ENCODE measurements around the gene GPRIN2.
"Not testable (repeated sequence)": the region's sequence is repeated elsewhere in the genome, so short reads cannot be mapped to it uniquely, and the experiment has no call there.

The GPRIN2 gene

DNA sequence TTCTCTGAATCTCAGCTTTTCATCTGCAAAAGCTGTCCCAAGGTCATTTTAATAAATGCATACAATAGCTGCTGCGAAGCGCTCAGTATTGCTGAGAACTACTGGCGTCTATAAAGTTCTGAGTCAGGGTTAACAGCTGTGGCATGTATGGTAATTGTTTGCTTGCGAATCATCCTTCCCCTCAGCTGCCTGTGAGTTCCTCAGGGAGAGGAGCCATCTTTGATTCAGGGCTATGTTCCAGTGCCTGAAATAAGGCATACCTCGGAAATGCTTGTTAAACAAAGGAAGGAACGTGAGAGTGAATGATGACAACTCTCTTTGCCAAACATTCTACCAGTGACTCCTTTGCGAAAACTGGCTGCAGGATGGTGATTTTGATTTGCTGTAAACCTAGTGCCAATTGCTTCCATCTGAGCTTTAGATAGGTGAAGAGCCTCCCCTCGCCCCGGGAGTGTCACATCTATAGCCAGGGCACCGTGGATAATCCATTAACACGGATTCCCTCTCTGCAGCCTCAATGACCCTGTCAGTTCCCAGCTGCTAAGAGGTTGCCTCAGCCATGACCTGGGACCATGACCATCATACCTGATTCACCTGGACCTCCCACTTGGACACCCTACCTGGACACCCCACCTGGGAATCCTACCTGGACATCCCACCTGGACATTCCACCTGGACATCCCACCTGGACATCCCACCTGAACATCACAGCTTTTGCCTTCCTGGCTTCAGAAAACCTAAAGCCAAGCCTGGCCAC lies 39.6 kb downstream of the GPRIN2 start:
- DNase-seq (ENCODE audit: low read depth): peak; percentile 82
- TF ChIP-seq, protein P1, sequence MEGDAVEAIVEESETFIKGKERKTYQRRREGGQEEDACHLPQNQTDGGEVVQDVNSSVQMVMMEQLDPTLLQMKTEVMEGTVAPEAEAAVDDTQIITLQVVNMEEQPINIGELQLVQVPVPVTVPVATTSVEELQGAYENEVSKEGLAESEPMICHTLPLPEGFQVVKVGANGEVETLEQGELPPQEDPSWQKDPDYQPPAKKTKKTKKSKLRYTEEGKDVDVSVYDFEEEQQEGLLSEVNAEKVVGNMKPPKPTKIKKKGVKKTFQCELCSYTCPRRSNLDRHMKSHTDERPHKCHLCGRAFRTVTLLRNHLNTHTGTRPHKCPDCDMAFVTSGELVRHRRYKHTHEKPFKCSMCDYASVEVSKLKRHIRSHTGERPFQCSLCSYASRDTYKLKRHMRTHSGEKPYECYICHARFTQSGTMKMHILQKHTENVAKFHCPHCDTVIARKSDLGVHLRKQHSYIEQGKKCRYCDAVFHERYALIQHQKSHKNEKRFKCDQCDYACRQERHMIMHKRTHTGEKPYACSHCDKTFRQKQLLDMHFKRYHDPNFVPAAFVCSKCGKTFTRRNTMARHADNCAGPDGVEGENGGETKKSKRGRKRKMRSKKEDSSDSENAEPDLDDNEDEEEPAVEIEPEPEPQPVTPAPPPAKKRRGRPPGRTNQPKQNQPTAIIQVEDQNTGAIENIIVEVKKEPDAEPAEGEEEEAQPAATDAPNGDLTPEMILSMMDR (IDR thresholded peaks at IDR 0.05; ENCODE audit: insufficient read depth, low read depth, low read length, missing control alignments): no peak
- H3K4me3 ChIP-seq (ENCODE audit: low read length): no peak overlapping the region

DNA sequence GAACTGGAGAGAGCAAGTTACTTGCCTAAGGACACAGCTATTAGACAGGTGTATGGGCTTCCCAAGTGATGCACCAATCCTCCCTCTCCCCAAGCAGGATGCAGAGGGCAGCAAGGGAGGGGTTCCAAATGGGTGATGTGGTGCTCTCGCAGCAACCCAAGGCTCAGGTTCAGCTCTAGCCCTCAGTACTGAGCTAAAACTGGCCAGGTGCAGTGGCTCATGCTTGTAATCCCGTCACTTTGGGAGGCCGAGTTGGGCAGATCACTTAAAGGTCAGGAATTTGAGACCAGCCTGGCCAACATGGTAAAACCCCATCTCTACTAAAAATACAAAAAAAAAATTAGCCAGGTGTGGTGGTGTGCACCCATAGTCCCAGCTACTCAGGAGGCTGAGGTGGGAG lies 40.7 kb downstream of the GPRIN2 start:
- no peak overlapping the region for H3K4me3 ChIP-seq (ENCODE audit: low read length)
- TF ChIP-seq, protein P1 (IDR thresholded peaks at IDR 0.05; ENCODE audit: insufficient read depth, low read depth, low read length, missing control alignments): no peak
- no peak for DNase-seq (ENCODE audit: low read depth)

DNA sequence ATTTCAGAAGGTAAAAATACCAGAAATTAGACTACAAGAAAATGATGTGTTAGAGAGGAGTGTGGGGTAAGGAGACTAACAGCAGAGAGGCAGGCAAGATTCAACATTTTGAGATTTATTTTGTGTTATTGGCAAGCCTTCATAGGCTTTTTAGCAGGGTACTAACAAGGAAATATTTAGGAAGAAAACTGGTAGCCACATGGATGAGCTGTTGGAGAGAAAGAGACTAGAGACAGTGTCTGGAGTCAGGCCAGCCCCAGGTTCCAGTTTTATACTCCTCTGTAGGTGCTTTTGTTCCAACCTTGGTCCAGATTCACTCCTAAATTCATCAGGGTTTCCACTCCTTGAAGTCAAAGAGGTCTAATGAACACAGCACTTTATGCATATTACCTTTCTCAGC lies 41.1 kb downstream of the GPRIN2 start:
- no peak overlapping the region for H3K4me3 ChIP-seq (ENCODE audit: low read length)
- no peak for DNase-seq (ENCODE audit: low read depth)
- TF ChIP-seq, protein P1 (IDR thresholded peaks at IDR 0.05; ENCODE audit: insufficient read depth, low read depth, low read length, missing control alignments): no peak

DNA sequence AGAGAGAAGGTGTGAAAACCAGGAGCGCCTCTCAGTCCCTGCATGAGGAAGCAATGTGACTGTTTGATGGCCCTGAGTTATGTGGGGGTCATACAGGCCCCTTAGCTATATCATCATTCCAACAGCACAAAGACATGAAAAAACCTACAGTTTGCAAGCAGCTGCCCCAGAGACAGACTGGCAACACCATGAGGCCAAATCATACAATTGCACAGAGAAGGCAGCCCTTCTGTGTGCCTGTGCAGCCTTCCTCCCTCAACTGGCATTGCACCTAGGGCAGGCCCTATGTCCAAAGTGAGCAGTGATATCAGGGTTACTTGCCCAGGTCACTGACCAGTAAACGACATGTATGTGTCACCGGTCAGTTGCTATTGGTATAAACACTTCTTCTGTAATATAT lies 41.6 kb downstream of the GPRIN2 start:
- DNase-seq (ENCODE audit: low read depth): no peak
- TF ChIP-seq, protein P1 (IDR thresholded peaks at IDR 0.05; ENCODE audit: insufficient read depth, low read depth, low read length, missing control alignments): no peak
- no peak overlapping the region for H3K4me3 ChIP-seq (ENCODE audit: low read length)

DNA sequence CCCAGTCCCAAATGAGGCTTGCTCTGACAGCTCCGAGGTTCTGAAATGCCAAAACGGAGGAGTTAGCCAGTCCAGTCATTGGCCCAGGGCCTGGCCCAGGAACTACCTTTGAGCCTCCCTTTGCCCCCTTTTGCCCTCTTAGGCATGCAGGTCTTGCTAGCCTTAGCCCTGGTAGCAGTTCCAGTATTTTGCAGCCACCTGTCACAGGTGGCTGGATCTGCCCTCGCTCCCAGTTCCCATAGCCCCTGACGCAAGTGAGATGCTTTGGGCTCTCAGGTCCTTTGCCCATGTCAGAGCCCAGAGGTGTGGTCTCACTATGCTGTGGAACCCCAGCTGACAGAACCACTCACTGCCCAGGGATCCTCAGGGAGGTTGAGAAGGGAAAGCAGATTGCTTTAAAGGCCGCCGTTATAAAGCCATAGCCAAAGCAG lies 42.0 kb downstream of the GPRIN2 start:
- no peak overlapping the region for H3K4me3 ChIP-seq (ENCODE audit: low read length)
- DNase-seq (ENCODE audit: low read depth): no peak
- TF ChIP-seq, protein P1 (IDR thresholded peaks at IDR 0.05; ENCODE audit: insufficient read depth, low read depth, low read length, missing control alignments): no peak

DNA sequence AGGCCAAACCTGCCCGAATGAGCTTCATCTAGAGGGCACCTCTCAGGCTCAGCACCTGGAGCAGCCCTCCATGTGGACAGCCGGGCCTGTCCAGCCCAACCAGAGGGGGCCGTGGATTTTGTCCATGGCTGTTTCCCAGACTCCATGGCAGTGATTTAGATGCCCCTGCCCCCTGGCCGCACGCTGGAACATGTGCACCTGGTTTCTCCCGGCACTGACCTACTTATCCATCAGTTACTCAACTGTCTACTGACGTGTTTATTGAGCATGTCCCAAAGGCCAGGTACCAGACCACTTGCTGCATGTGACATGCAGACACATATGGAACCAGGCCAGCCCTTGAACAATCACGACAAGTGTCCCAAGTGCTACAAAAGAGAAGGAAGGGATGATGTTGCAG lies 43.1 kb downstream of the GPRIN2 start:
- DNase-seq (ENCODE audit: low read depth): not testable (repeated sequence)

DNA sequence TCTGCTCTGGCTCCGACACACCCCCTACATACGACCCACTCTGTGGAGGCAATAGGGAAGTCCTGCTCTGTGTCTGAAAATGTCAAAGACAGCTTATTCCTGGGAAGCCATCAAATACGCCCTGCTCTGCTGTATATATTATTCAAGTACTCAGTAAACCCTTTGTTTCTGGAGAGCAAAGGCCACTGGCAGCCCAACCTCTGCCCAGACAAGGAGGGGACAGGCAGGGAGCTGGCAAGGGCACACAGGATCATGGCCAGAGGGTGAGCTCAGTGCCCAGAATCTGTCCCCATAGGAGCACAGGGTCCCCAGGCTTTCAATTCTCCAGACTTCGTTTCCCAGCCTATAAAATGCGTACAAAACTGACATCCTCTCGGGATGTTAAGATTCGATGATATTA lies 43.7 kb downstream of the GPRIN2 start:
- H3K4me3 ChIP-seq (ENCODE audit: low read length); DNase-seq (ENCODE audit: low read depth): not testable (repeated sequence)

More for the DNA sequence above, 43.1 kb downstream of the GPRIN2 start:
- H3K4me3 ChIP-seq (ENCODE audit: low read length): not testable (repeated sequence)

DNA sequence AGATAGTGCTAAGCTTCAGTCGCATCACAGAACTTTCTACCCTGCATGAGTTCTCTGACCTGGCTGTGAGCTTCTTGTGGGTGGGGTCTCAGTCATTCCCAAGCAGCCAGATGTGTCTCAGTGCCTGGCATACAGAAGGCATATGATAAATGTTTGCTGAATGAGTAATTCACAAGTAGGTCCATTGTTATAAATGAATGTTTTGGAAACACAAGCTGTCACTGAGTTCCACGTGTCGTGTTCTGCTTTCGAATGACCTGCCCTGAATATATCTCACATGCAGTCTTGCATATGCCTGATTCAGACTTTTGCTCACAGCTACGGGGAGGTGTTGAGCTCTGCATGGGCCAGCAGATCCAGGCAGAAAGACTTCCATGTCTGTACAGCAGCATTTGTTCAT lies 44.5 kb downstream of the GPRIN2 start:
- not testable (repeated sequence) for DNase-seq (ENCODE audit: low read depth); H3K4me3 ChIP-seq (ENCODE audit: low read length)
